HG03521 (cell line): Measurements from ENCODE around the gene CPA4.
"Not testable (repeated sequence)": the region's sequence is repeated elsewhere in the genome, so short reads cannot be mapped to it uniquely, and the experiment has no call there.

Experiments
- ATAC-seq: cut with Tn5 transposase; IDR thresholded peaks from one replicate; pipeline ENCODE4 v1.9.1; 2021; ENCODE audit warnings: mild to moderate bottlenecking, moderate library complexity; ENCODE audit not compliant: unreplicated experiment

Gene CPA4

GRCh38 chr7:130292682-130293257 is at the start of gene CPA4:
Gene CPA4, plus strand, starts transcription at chr7:130293161. Its CDS starts 20 bp downstream, at chr7:130293181.
- ATAC-seq: no peak

- ATAC-seq: not testable (repeated sequence)
Measured at GRCh38 chr7:130243486-130243885, 49.5 kb upstream of the CPA4 start.

GRCh38 chr7:130246491-130246890 is 46.5 kb upstream of the CPA4 start:
- ATAC-seq: not testable (repeated sequence)

- ATAC-seq: not testable (repeated sequence)
Measured at GRCh38 chr7:130248842-130249241, 44.1 kb upstream of the CPA4 start.

GRCh38 chr7:130249626-130250025 is 43.3 kb upstream of the CPA4 start:
- not testable (repeated sequence) for ATAC-seq

- ATAC-seq: no peak
Measured at GRCh38 chr7:130254555-130254954, 38.4 kb upstream of the CPA4 start.

GRCh38 chr7:130256704-130257103 is 36.3 kb upstream of the CPA4 start:
- no peak for ATAC-seq

- no peak for ATAC-seq
Measured at GRCh38 chr7:130258494-130259078, 34.4 kb upstream of the CPA4 start.

- ATAC-seq: no peak
Measured at GRCh38 chr7:130262448-130262847, 30.5 kb upstream of the CPA4 start.

GRCh38 chr7:130263130-130263529 is 29.8 kb upstream of the CPA4 start:
- ATAC-seq: no peak

GRCh38 chr7:130266258-130266960 is 26.6 kb upstream of the CPA4 start, which contains the start of gene CPA2:
Gene CPA2, plus strand, starts transcription at chr7:130266863. Its CDS starts 19 bp downstream, at chr7:130266882.
- no peak for ATAC-seq

GRCh38 chr7:130266961-130267321 is 26.0 kb upstream of the CPA4 start:
- ATAC-seq: no peak

GRCh38 chr7:130268463-130269317 is 24.3 kb upstream of the CPA4 start:
- ATAC-seq: no peak

GRCh38 chr7:130269318-130269694 is 23.7 kb upstream of the CPA4 start:
- no peak for ATAC-seq

- no peak for ATAC-seq
Measured at GRCh38 chr7:130270947-130271800, 21.8 kb upstream of the CPA4 start.

- ATAC-seq: no peak
Measured at GRCh38 chr7:130272381-130273080, 20.4 kb upstream of the CPA4 start.

- ATAC-seq: no peak
Measured at GRCh38 chr7:130273081-130273932, 19.7 kb upstream of the CPA4 start.

- no peak for ATAC-seq
Measured at GRCh38 chr7:130273933-130274255, 19.1 kb upstream of the CPA4 start.

- ATAC-seq: no peak
Measured at GRCh38 chr7:130274296-130274695, 18.7 kb upstream of the CPA4 start.
